ENCODE data around the gene ADAMTSL1. TPM values are rescaled to one million over a fixed set of nuclear protein-coding genes. Genes with fewer than 3 reads are reported as not detected.

Gene ADAMTSL1
- total and polyA plus RNA-seq, 4 donors: 0.31 to 3.4 (median 1.9) TPM

DNA sequence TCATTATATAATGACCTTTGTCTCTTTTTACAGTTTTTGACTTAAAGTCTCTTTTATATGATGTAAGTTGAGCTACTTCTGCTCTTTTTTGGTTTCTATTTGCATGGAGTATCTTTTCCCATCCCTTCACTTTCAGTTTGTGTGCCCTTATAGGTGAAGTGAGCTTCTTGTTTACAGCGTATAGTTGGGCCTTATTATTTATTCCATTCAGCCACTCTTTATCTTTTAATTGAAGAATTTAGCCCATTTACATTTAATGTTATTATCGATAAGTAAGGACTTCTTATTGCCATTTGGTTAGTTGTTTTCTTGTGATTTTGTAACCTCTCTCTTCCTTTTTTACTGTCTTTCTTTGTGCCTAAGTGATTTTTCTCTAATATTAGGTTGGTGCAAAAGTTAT is 117.3 kb downstream of the ADAMTSL1 start (continued):
- TF ChIP-seq TAF1 (conservative IDR thresholded peaks at IDR 0.05): no peak

DNA sequence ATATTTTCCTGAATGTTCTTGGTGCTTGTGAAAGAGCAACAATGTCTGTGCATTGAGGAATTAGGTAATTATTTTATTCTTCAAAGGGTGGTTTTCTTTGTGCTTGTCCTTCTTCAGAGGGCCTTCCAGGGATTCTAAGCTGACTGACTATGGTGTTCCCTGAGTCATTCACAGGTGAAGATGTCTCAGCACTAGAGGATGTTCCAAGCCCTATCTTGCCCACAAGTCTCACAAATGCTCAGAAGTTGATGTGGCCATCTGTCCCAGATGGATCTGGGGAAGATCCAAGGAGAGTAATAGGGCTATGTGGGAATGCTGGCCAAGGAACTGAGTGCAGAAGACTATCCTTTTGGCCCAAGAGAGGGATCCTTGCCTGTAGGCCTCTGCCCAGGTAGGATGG is 120.9 kb downstream of the ADAMTSL1 start:
- no peak overlapping the region for H3K4me3 ChIP-seq (ENCODE audit: low read depth in 1 of 3, low read length in 3 of 3)
- TF ChIP-seq, protein P1, sequence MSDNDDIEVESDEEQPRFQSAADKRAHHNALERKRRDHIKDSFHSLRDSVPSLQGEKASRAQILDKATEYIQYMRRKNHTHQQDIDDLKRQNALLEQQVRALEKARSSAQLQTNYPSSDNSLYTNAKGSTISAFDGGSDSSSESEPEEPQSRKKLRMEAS (IDR thresholded peaks at IDR 0.05): no peak
- no peak for TF ChIP-seq NR2F2 (IDR thresholded peaks at IDR 0.05)
- no peaks in the 10 kb centered on the region for H3K27me3 ChIP-seq (ENCODE audit: control insufficient read depth in 4 of 4, insufficient read depth in 4 of 4, low read length in 3 of 4)
- peaks cover 0 to 4% (median 2%) of the 10 kb centered on the region in 4 donors for H3K9me3 ChIP-seq (ENCODE audit: control insufficient read depth in 4 of 4, low read length in 3 of 4)
- H3K4me1 ChIP-seq (ENCODE audit: control insufficient read depth in 4 of 4, insufficient read depth in 4 of 4, low read length in 3 of 4): no peaks in the 10 kb centered on the region
- no peak for DNase-seq (ENCODE audit: low spot score)
- no peaks in the 10 kb centered on the region for H3K36me3 ChIP-seq (ENCODE audit: control insufficient read depth in 4 of 4, insufficient read depth in 3 of 4, low read depth in 1 of 4, low read length in 3 of 4)
- no peak overlapping the region for H3K27ac ChIP-seq (ENCODE audit: low read depth in 1 of 2, low read length in 2 of 2)
- H3K9ac ChIP-seq (ENCODE audit: low read depth in 1 of 2, low read length in 2 of 2): no peak overlapping the region

DNA sequence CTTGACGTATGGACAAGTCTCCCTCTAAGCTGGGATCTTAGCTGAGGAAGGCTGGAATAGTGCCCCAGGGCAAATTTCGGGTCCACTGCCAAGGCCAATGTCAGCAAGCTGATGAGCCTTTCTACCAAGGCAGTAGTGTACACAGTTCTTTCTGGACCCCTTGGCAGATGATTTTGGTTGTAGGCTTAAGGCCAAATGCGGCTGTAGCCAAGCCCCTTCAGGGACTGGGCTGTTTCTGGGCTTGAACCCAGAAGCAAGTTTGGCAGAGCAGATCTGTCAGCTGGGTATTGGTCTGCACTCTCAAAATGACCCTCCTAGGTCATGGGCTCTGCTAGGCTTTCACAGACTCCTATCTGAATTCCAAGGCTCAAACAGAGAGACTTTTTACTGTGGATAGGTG is 121.6 kb downstream of the ADAMTSL1 start:
- no peak for TF ChIP-seq FOXA1 (IDR thresholded peaks at IDR 0.05)
- TF ChIP-seq JUND (IDR thresholded peaks at IDR 0.05): no peak
- TF ChIP-seq, protein P1 (IDR thresholded peaks at IDR 0.05): no peak
- TF ChIP-seq, protein P2, sequence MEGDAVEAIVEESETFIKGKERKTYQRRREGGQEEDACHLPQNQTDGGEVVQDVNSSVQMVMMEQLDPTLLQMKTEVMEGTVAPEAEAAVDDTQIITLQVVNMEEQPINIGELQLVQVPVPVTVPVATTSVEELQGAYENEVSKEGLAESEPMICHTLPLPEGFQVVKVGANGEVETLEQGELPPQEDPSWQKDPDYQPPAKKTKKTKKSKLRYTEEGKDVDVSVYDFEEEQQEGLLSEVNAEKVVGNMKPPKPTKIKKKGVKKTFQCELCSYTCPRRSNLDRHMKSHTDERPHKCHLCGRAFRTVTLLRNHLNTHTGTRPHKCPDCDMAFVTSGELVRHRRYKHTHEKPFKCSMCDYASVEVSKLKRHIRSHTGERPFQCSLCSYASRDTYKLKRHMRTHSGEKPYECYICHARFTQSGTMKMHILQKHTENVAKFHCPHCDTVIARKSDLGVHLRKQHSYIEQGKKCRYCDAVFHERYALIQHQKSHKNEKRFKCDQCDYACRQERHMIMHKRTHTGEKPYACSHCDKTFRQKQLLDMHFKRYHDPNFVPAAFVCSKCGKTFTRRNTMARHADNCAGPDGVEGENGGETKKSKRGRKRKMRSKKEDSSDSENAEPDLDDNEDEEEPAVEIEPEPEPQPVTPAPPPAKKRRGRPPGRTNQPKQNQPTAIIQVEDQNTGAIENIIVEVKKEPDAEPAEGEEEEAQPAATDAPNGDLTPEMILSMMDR (IDR thresholded peaks at IDR 0.05; ENCODE audit: low read depth, low read length, missing input control): no peak
- TF ChIP-seq HNF4G (IDR thresholded peaks at IDR 0.05): no peak
- no peak for TF ChIP-seq SP1 (IDR thresholded peaks at IDR 0.05)

DNA sequence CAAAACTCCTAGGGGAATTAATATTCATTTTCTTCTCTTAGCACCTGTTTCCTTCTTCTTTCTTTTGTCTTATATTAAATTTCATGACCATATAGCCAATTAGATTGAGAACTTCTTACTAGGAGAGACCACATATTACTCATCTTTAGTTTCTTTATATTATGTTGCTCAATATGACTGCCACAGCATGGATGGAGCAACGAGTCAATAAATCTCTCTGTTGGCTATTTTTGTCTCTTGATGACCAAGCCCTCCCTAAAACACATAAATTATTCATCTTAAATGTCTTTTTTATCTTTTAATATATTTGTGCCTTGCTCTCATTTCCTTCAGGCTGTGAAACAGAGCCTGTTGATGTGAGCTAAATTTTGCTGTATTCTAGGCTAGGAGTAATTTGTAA is 123.0 kb downstream of the ADAMTSL1 start:
- 58% methylated on average over 1 of the region's 1 CpG for WGBS
- TF ChIP-seq TAF1 (conservative IDR thresholded peaks at IDR 0.05) (no peak), YY1 (IDR thresholded peaks at IDR 0.05) (no peak), RXRA (IDR thresholded peaks at IDR 0.05) (no peak), NR2F2 (IDR thresholded peaks at IDR 0.05) (no peak), HNF4A (conservative IDR thresholded peaks at IDR 0.05) (no peak), SP1 (IDR thresholded peaks at IDR 0.05) (no peak), EGR1 (IDR thresholded peaks at IDR 0.05; ENCODE audit: low read depth in 2 of 2) (no peak)
- TF ChIP-seq, protein P3, sequence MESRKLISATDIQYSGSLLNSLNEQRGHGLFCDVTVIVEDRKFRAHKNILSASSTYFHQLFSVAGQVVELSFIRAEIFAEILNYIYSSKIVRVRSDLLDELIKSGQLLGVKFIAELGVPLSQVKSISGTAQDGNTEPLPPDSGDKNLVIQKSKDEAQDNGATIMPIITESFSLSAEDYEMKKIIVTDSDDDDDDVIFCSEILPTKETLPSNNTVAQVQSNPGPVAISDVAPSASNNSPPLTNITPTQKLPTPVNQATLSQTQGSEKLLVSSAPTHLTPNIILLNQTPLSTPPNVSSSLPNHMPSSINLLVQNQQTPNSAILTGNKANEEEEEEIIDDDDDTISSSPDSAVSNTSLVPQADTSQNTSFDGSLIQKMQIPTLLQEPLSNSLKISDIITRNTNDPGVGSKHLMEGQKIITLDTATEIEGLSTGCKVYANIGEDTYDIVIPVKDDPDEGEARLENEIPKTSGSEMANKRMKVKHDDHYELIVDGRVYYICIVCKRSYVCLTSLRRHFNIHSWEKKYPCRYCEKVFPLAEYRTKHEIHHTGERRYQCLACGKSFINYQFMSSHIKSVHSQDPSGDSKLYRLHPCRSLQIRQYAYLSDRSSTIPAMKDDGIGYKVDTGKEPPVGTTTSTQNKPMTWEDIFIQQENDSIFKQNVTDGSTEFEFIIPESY (IDR thresholded peaks at IDR 0.05): no peak
- TF ChIP-seq, protein P4, sequence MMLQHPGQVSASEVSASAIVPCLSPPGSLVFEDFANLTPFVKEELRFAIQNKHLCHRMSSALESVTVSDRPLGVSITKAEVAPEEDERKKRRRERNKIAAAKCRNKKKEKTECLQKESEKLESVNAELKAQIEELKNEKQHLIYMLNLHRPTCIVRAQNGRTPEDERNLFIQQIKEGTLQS (IDR thresholded peaks at IDR 0.05): no peak
- TF ChIP-seq, protein P5, sequence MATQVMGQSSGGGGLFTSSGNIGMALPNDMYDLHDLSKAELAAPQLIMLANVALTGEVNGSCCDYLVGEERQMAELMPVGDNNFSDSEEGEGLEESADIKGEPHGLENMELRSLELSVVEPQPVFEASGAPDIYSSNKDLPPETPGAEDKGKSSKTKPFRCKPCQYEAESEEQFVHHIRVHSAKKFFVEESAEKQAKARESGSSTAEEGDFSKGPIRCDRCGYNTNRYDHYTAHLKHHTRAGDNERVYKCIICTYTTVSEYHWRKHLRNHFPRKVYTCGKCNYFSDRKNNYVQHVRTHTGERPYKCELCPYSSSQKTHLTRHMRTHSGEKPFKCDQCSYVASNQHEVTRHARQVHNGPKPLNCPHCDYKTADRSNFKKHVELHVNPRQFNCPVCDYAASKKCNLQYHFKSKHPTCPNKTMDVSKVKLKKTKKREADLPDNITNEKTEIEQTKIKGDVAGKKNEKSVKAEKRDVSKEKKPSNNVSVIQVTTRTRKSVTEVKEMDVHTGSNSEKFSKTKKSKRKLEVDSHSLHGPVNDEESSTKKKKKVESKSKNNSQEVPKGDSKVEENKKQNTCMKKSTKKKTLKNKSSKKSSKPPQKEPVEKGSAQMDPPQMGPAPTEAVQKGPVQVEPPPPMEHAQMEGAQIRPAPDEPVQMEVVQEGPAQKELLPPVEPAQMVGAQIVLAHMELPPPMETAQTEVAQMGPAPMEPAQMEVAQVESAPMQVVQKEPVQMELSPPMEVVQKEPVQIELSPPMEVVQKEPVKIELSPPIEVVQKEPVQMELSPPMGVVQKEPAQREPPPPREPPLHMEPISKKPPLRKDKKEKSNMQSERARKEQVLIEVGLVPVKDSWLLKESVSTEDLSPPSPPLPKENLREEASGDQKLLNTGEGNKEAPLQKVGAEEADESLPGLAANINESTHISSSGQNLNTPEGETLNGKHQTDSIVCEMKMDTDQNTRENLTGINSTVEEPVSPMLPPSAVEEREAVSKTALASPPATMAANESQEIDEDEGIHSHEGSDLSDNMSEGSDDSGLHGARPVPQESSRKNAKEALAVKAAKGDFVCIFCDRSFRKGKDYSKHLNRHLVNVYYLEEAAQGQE (IDR thresholded peaks at IDR 0.05): no peak

More for the DNA sequence above, 121.6 kb downstream of the ADAMTSL1 start:
- peaks cover 0 to 4% (median 2%) of the 10 kb centered on the region in 4 donors for H3K9me3 ChIP-seq (ENCODE audit: control insufficient read depth in 4 of 4, low read length in 3 of 4)
- DNase-seq (ENCODE audit: low spot score): no peak
- no peak overlapping the region for H3K27ac ChIP-seq (ENCODE audit: low read depth in 1 of 2, low read length in 2 of 2)
- no peaks in the 10 kb centered on the region for H3K36me3 ChIP-seq (ENCODE audit: control insufficient read depth in 4 of 4, insufficient read depth in 3 of 4, low read depth in 1 of 4, low read length in 3 of 4)
- 80% methylated on average over 3 of the region's 3 CpGs for WGBS
- no peak overlapping the region for H3K9ac ChIP-seq (ENCODE audit: low read depth in 1 of 2, low read length in 2 of 2)
- H3K4me3 ChIP-seq (ENCODE audit: low read depth in 1 of 3, low read length in 3 of 3): no peak overlapping the region
- no peaks in the 10 kb centered on the region for H3K4me1 ChIP-seq (ENCODE audit: control insufficient read depth in 4 of 4, insufficient read depth in 4 of 4, low read length in 3 of 4)
- no peaks in the 10 kb centered on the region for H3K27me3 ChIP-seq (ENCODE audit: control insufficient read depth in 4 of 4, insufficient read depth in 4 of 4, low read length in 3 of 4)

More for the DNA sequence above, 123.0 kb downstream of the ADAMTSL1 start:
- no peaks in the 10 kb centered on the region for H3K36me3 ChIP-seq (ENCODE audit: control insufficient read depth in 4 of 4, insufficient read depth in 3 of 4, low read depth in 1 of 4, low read length in 3 of 4)
- H3K4me3 ChIP-seq (ENCODE audit: low read depth in 1 of 3, low read length in 3 of 3): no peak overlapping the region
- H3K9me3 ChIP-seq (ENCODE audit: control insufficient read depth in 4 of 4, low read length in 3 of 4): peaks cover 0 to 1% (median under 1%) of the 10 kb centered on the region in 4 donors
- no peak overlapping the region for H3K27ac ChIP-seq (ENCODE audit: low read depth in 1 of 2, low read length in 2 of 2)
- no peaks in the 10 kb centered on the region for H3K4me1 ChIP-seq (ENCODE audit: control insufficient read depth in 4 of 4, insufficient read depth in 4 of 4, low read length in 3 of 4)
- H3K27me3 ChIP-seq (ENCODE audit: control insufficient read depth in 4 of 4, insufficient read depth in 4 of 4, low read length in 3 of 4): no peaks in the 10 kb centered on the region
- H3K9ac ChIP-seq (ENCODE audit: low read depth in 1 of 2, low read length in 2 of 2): no peak overlapping the region
- DNase-seq (ENCODE audit: low spot score): no peak
